Breast epithelium (tissue), 3 donors: ENCODE data around the gene SLC23A2.

ENCODE experiments used
- POLR2A ChIP-seq: fragments of 450-650 bp; IDR thresholded peaks from one replicate; pipeline ENCODE4 v1.6.1; 2016; ENCODE audit warnings: antibody characterized with exemption, mild to moderate bottlenecking, moderate library complexity
- TF ChIP-seq, protein P1 (sequence below), 3 donors: fragments of 450-650 bp; IDR thresholded peaks; one replicate each; pipeline ENCODE4 v1.5.1; 2016 to 2017; ENCODE audit warnings: antibody characterized with exemption in 3 of 3, mild to moderate bottlenecking in 3 of 3, moderate library complexity in 3 of 3

- no peak for TF ChIP-seq POLR2A
- TF ChIP-seq, protein P1, sequence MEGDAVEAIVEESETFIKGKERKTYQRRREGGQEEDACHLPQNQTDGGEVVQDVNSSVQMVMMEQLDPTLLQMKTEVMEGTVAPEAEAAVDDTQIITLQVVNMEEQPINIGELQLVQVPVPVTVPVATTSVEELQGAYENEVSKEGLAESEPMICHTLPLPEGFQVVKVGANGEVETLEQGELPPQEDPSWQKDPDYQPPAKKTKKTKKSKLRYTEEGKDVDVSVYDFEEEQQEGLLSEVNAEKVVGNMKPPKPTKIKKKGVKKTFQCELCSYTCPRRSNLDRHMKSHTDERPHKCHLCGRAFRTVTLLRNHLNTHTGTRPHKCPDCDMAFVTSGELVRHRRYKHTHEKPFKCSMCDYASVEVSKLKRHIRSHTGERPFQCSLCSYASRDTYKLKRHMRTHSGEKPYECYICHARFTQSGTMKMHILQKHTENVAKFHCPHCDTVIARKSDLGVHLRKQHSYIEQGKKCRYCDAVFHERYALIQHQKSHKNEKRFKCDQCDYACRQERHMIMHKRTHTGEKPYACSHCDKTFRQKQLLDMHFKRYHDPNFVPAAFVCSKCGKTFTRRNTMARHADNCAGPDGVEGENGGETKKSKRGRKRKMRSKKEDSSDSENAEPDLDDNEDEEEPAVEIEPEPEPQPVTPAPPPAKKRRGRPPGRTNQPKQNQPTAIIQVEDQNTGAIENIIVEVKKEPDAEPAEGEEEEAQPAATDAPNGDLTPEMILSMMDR (IDR thresholded peaks at IDR 0.05), result no peak
Observed at GRCh38 chr20:4836935-4837334, 164.4 kb downstream of the SLC23A2 start.
